H1 (cell line): Measurements from ENCODE around the gene P3H3. TPM values are rescaled to one million over a fixed set of nuclear protein-coding genes. Genes with fewer than 3 reads are reported as not detected.

Experiments
- CTCF ChIA-PET: fragments of 300-600 bp; sonication (Branson Sonifier 250); formaldehyde crosslinking; loops from one replicate; lab custom pipeline; 2021; ENCODE audit not compliant: partially characterized antibody; lab: Charles Lee
- POLR2A ChIA-PET: fragments of 300-600 bp; sonication (Branson Sonifier 250); formaldehyde crosslinking; loops from one replicate; lab custom pipeline; 2021; ENCODE audit warnings: inconsistent platforms; ENCODE audit not compliant: partially characterized antibody; lab: Charles Lee
- DNase-seq, 2 experiments: peaks; one replicate each; pipeline versions ENCODE4 v3.0.0 to v3.0.0-alpha.2; 2010 to 2022; ENCODE audit warnings: low spot score in 2 of 2, low read depth in 1 of 2, mixed read lengths in 1 of 2
- FAIRE-seq: peaks from 2 replicates; lab custom pipeline; 2011; peaks lifted over from hg19 to GRCh38; lab: Jason Lieb, UNC
- H2AFZ ChIP-seq: 2 replicates; pipeline ENCODE4 v1.8.1; 2012; ENCODE audit warnings: low read length, inconsistent platforms
- H2AK5ac ChIP-seq: 2 replicates; pipeline ENCODE4 v1.6.1; 2013; ENCODE audit warnings: low read depth, low read length
- H2BK120ac ChIP-seq: replicated peaks from 2 replicates; pipeline ENCODE3; 2013; ENCODE audit warnings: low read depth, low read length, inconsistent platforms
- H2BK12ac ChIP-seq: 2 replicates; pipeline ENCODE4 v1.6.1; 2013; ENCODE audit warnings: low read depth, low read length
- H2BK15ac ChIP-seq: 2 replicates; pipeline ENCODE4 v1.6.1; 2013; ENCODE audit warnings: low read length
- H2BK20ac ChIP-seq: 2 replicates; pipeline ENCODE4 v1.6.1; 2013; ENCODE audit warnings: low read length
- H2BK5ac ChIP-seq: 2 replicates; pipeline ENCODE4 v1.6.1; 2013; ENCODE audit warnings: low read depth, low read length
- H3K14ac ChIP-seq: 2 replicates; pipeline ENCODE4 v1.6.1; 2013; ENCODE audit warnings: inconsistent platforms; ENCODE audit not compliant: insufficient read length
- H3K18ac ChIP-seq: 2 replicates; pipeline ENCODE4 v1.6.1; 2013; ENCODE audit warnings: low read length; ENCODE audit errors: extremely low read depth
- H3K23ac ChIP-seq: 2 replicates; pipeline ENCODE4 v1.6.1; 2013; ENCODE audit warnings: inconsistent platforms; ENCODE audit not compliant: insufficient read length
- H3K23me2 ChIP-seq: 2 replicates; pipeline ENCODE4 v1.6.1; 2013; ENCODE audit warnings: low read depth, low read length
- H3K27ac ChIP-seq: 2 replicates; pipeline ENCODE4 v1.6.1; 2011; ENCODE audit warnings: low read depth, low read length, inconsistent platforms
- H3K27me3 ChIP-seq, 4 experiments: replicated peaks in 1 of 4; 1 replicate in 1 of 4; 2 replicates in 3 of 4; pipeline versions ENCODE4 v1.6.1 to v1.8.1; 2011 to 2013; ENCODE audit warnings: low read length in 3 of 4, mild to moderate bottlenecking in 3 of 4, inconsistent platforms in 2 of 4, mixed read lengths in 2 of 4, moderate library complexity in 1 of 4; ENCODE audit not compliant: control insufficient read depth in 3 of 4, insufficient read depth in 3 of 4; ENCODE audit errors: extremely low read depth in 1 of 4
- H3K36me3 ChIP-seq, 4 experiments: 2 replicates each; pipeline versions ENCODE4 v1.6.1 to v1.8.1; 2011 to 2013; ENCODE audit warnings: mild to moderate bottlenecking in 4 of 4, low read length in 3 of 4, moderate library complexity in 2 of 4, control low read depth in 1 of 4, inconsistent platforms in 1 of 4; ENCODE audit not compliant: insufficient read depth in 4 of 4, control insufficient read depth in 2 of 4
- H3K4ac ChIP-seq: replicated peaks from 2 replicates; pipeline ENCODE3; 2013; ENCODE audit warnings: low read length, low read depth, mixed read lengths, inconsistent platforms; ENCODE audit not compliant: insufficient read length
- H3K4me1 ChIP-seq, 4 experiments: replicated peaks in 1 of 4; 1 replicate in 1 of 4; 2 replicates in 3 of 4; pipeline versions ENCODE4 v1.6.1 to v1.8.1; 2011 to 2013; ENCODE audit warnings: low read length in 3 of 4, inconsistent platforms in 2 of 4, mixed read lengths in 1 of 4; ENCODE audit not compliant: insufficient read depth in 4 of 4, control insufficient read depth in 3 of 4
- H3K4me2 ChIP-seq, 2 experiments: 2 replicates each; pipeline versions ENCODE4 v1.6.1 to v1.8.1; 2011 to 2013; ENCODE audit warnings: low read depth in 2 of 2, low read length in 2 of 2, control low read depth in 1 of 2, inconsistent platforms in 1 of 2, mild to moderate bottlenecking in 1 of 2; ENCODE audit not compliant: insufficient read depth in 1 of 2
- H3K4me3 ChIP-seq, 4 experiments: fragments of 200-600, 300-600 bp in 1 of 4; sonication (generic), shearing (Covaris generic), sonication (Bioruptor Twin) in 1 of 4; 2 replicates each; pipeline versions ENCODE4 v1.5.1 to v1.8.1; 2011 to 2016; ENCODE audit warnings: low read length in 4 of 4, low read depth in 3 of 4, control low read depth in 2 of 4, inconsistent platforms in 2 of 4, mild to moderate bottlenecking in 2 of 4, mixed read lengths in 1 of 4, moderate library complexity in 1 of 4; ENCODE audit not compliant: insufficient read depth in 2 of 4; ENCODE audit errors: extremely low read depth in 1 of 4
- H3K56ac ChIP-seq: replicated peaks from 2 replicates; pipeline ENCODE3; 2013; ENCODE audit warnings: low read depth, mild to moderate bottlenecking, mixed read lengths, low read length, inconsistent platforms; ENCODE audit not compliant: insufficient read length
- H3K79me1 ChIP-seq: 2 replicates; pipeline ENCODE4 v1.6.1; 2013; ENCODE audit warnings: low read depth, low read length, control low read depth
- H3K79me2 ChIP-seq, 2 experiments: 2 replicates each; pipeline versions ENCODE4 v1.6.1 to v1.8.1; 2012 to 2013; ENCODE audit warnings: low read length in 2 of 2, mild to moderate bottlenecking in 2 of 2, inconsistent platforms in 1 of 2; ENCODE audit not compliant: insufficient read depth in 2 of 2, control insufficient read depth in 1 of 2
- H3K9ac ChIP-seq, 4 experiments: replicated peaks in 1 of 4; 1 replicate in 1 of 4; 2 replicates in 3 of 4; pipeline versions ENCODE4 v1.6.1 to v1.8.1; 2011 to 2013; ENCODE audit warnings: low read depth in 3 of 4, low read length in 3 of 4, control low read depth in 2 of 4, mild to moderate bottlenecking in 2 of 4, moderate library complexity in 2 of 4, inconsistent platforms in 1 of 4; ENCODE audit errors: extremely low read depth in 1 of 4
- H3K9me3 ChIP-seq, 2 experiments: 2 replicates each; pipeline versions ENCODE4 v1.6.1 to v1.8.1; 2012 to 2013; ENCODE audit warnings: mild to moderate bottlenecking in 2 of 2, moderate library complexity in 2 of 2, control low read depth in 1 of 2, inconsistent platforms in 1 of 2, low read depth in 1 of 2, low read length in 1 of 2, mixed read lengths in 1 of 2; ENCODE audit not compliant: insufficient read depth in 2 of 2
- H4K20me1 ChIP-seq, 2 experiments: replicated peaks in 1 of 2; 2 replicates each; pipeline versions ENCODE3 to v1.8.1; 2011 to 2013; ENCODE audit warnings: inconsistent platforms in 2 of 2, low read length in 2 of 2, mild to moderate bottlenecking in 1 of 2; ENCODE audit not compliant: insufficient read depth in 2 of 2, control insufficient read depth in 1 of 2
- H4K5ac ChIP-seq: 2 replicates; pipeline ENCODE4 v1.6.1; 2013; ENCODE audit warnings: low read length, low read depth, mixed read lengths, inconsistent platforms; ENCODE audit not compliant: insufficient read length
- H4K8ac ChIP-seq: 2 replicates; pipeline ENCODE4 v1.8.0; 2013; ENCODE audit warnings: mild to moderate bottlenecking, moderate library complexity, low read length, inconsistent platforms; ENCODE audit not compliant: insufficient read depth; ENCODE audit errors: extremely low read depth
- H4K91ac ChIP-seq: replicated peaks from 2 replicates; pipeline ENCODE3; 2013; ENCODE audit warnings: low read length, mixed read lengths, inconsistent platforms; ENCODE audit not compliant: insufficient read length
- CBX5 ChIP-seq: fragments of 300-800, 300-1000 bp; sonication (generic); IDR thresholded peaks from 2 replicates; pipeline ENCODE4 v1.7.1; 2016; ENCODE audit warnings: antibody characterized with exemption, low read length, low read depth
- SUZ12 ChIP-seq: fragments of 200-600 bp; sonication (generic); IDR thresholded peaks from 2 replicates; pipeline ENCODE4 v1.6.1; 2012; ENCODE audit warnings: mild to moderate bottlenecking, inconsistent platforms, low read length, moderate library complexity, mixed read lengths
- USF2 ChIP-seq: IDR thresholded peaks from 2 replicates; pipeline ENCODE4 v1.6.1; 2011; ENCODE audit warnings: low read length, improper control_type of control experiment
- WGBS, 2 experiments: shearing (Covaris generic) in 1 of 2; methylation state at CpG; one replicate each; pipeline versions ENCODE4 v1.1.6 to v1.1.7; 2013 to 2015; ENCODE audit warnings: low lambda C conversion rate in 2 of 2, mixed read lengths in 2 of 2, inconsistent platforms in 1 of 2, low coverage in 1 of 2, missing lambda C conversion rate in 1 of 2; ENCODE audit not compliant: insufficient replicate concordance in 2 of 2, insufficient coverage in 1 of 2, insufficient read length in 1 of 2; ENCODE audit errors: extremely low coverage in 1 of 2, missing lambda C conversion rate in 1 of 2; 5-methylcytosine and 5-hydroxymethylcytosine counted together
- polyA plus RNA-seq, 7 experiments: library from polyadenylated mRNA; depleted of rRNA in 3 of 7; stranded (reverse) in 5 of 7; unstranded in 2 of 7; fragments of >200 nt in 5 of 7; fragments of 200-250 nt in 2 of 7; gene quantifications; 1 replicate in 5 of 7; 2 replicates in 1 of 7; 4 replicates in 1 of 7; pipeline versions ENCODE4 v1.2.1 to v1.2.3, GENCODE V29; 2011 to 2013; ENCODE audit warnings: missing spikeins in 2 of 7, mixed read lengths in 2 of 7
- total RNA-seq: library from RNA; stranded (reverse); fragmentation: NEBNext Ultra II Directional; extraction: Animal tissue kit (Norgen Biotek cat#: 25700); gene quantifications from 2 replicates; pipeline ENCODE4 v1.2.1, GENCODE V29; 2021
- TF ChIP-seq, protein P1 (sequence below): IDR thresholded peaks from 2 replicates; pipeline ENCODE4 v1.6.1; 2012; ENCODE audit warnings: low read length, inconsistent platforms

The P3H3 gene
- total and polyA plus RNA-seq, 2 of the 8 experiments (the other 6 are each of a cell fraction or from before 2014, with no cell fraction given) = 22.9 to 43.5 TPM

GRCh38 chr12:6831450-6831995, 3.3 kb downstream of the P3H3 start:
- H3K23me2 ChIP-seq = peaks cover 9% of the 10 kb centered on the region; the same call in 1 of the 2 replicates
- no peak overlapping the region for H2BK12ac ChIP-seq
- H3K56ac ChIP-seq = no peak overlapping the region
- H4K8ac ChIP-seq = no peak overlapping the region
- H3K4me1 ChIP-seq = peaks cover 4 to 18% (median 10%) of the 10 kb centered on the region in 4 experiments
- peaks cover 17 to 41% (median 33%) of the 10 kb centered on the region in 4 experiments for H3K36me3 ChIP-seq
- CTCF ChIA-PET = interaction anchor here (0.6 to 23.7 kb wide), 6 partner anchors 16 to 268 kb away, joined by 3 to 532 read pairs (median 148); partner anchors contain the start of genes CD4, CDCA3, GNB3 and LAG3
- no peak overlapping the region for H3K4me3 ChIP-seq
- DNase-seq (no peak), FAIRE-seq (no peak)
- no peak overlapping the region for H4K5ac ChIP-seq
- peaks cover 4% of the 10 kb centered on the region for H3K79me1 ChIP-seq
- H3K27ac ChIP-seq = no peak overlapping the region
- H2AK5ac ChIP-seq = no peak overlapping the region
- no peak overlapping the region for H3K14ac ChIP-seq
- H3K9me3 ChIP-seq = no peaks in the 10 kb centered on the region
- WGBS, 2 experiments = 91% methylated on average over 12 of the region's 12 CpGs; no CpG with 5 or more reads in 1 of the 2 experiments
- no peak overlapping the region for H3K23ac ChIP-seq
- no peak overlapping the region for H2AFZ ChIP-seq
- peaks cover 0 to 4% of the 10 kb centered on the region in 2 experiments for H4K20me1 ChIP-seq
- no peak overlapping the region for H2BK15ac ChIP-seq
- H3K27me3 ChIP-seq = no peaks in the 10 kb centered on the region; a peak in 2 of 7 replicates
- H2BK20ac ChIP-seq = no peak overlapping the region
- H4K91ac ChIP-seq = no peak overlapping the region
- POLR2A ChIA-PET = interaction anchor here (1.1 to 27.1 kb wide), 6 partner anchors 10 to 79 kb away, joined by 3 to 388 read pairs (median 14); partner anchors contain the start of genes CDCA3, GNB3, GPR162 and MLF2
- no peak overlapping the region for H3K9ac ChIP-seq
- H2BK5ac ChIP-seq = no peak overlapping the region
- no peak overlapping the region for H3K4ac ChIP-seq
- H3K18ac ChIP-seq = no peak overlapping the region
- H3K4me2 ChIP-seq = no peak overlapping the region
- no peak overlapping the region for H2BK120ac ChIP-seq
- H3K79me2 ChIP-seq = peaks cover 0 to 9% of the 10 kb centered on the region in 2 experiments; a peak in 1 of 4 replicates
- TF ChIP-seq SUZ12 = no peak
- TF ChIP-seq, protein P1, sequence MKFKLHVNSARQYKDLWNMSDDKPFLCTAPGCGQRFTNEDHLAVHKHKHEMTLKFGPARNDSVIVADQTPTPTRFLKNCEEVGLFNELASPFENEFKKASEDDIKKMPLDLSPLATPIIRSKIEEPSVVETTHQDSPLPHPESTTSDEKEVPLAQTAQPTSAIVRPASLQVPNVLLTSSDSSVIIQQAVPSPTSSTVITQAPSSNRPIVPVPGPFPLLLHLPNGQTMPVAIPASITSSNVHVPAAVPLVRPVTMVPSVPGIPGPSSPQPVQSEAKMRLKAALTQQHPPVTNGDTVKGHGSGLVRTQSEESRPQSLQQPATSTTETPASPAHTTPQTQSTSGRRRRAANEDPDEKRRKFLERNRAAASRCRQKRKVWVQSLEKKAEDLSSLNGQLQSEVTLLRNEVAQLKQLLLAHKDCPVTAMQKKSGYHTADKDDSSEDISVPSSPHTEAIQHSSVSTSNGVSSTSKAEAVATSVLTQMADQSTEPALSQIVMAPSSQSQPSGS = no peak
- TF ChIP-seq CBX5 = no peak
- no peak for TF ChIP-seq USF2
